ENCODE data around the gene CNP. TPM values are rescaled to one million over a fixed set of nuclear protein-coding genes. Genes with fewer than 3 reads are reported as not detected.
A peak's percentile ranks its signal among the peaks of the same experiment; 100 is the strongest.

The CNP gene
- total RNA-seq, 1 donor from 2014 or later: 72.9 TPM

DNA sequence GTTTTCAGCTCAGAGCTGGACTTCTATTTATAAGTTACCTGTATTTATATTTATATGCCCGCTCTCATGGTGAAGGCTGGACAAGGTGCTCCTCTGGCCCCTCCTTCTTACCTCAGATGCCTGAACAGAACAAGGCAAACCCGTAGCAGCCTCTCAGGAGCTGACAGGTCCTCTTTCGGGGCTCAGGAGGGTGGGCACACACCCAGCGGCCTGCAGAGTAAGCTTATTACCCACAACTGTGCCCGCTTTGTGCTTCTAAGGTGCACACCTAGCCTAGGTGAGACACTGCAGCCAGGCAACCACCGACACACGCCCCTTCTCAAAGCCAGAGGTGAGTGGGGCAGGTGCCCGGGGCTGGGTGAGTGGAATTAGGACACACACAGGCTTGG lies 58.6 kb downstream of the CNP start:
- Histone ChIP-seq H3K4me1 (peaks cover 3 to 17% of the 10 kb centered on the region in 2 donors), H3K9me3 (no peaks in the 10 kb centered on the region), H3K27me3 (no peaks in the 10 kb centered on the region), H3K27ac (peak overlapping the region in 1 of 2 donors; percentile 0), H3K4me3 (no peak overlapping the region), H3K36me3 (peaks cover 24 to 28% of the 10 kb centered on the region in 2 donors)
- intact Hi-C loops (cut with DNase I): loop anchor here (1.0 to 10.0 kb wide), 2 partner anchors 91 to 1880 kb away; partner anchors contain the start of gene CASC3
- DNase-seq (ENCODE audit: low spot score in 2 of 2): no peak
- TF ChIP-seq, protein P1, sequence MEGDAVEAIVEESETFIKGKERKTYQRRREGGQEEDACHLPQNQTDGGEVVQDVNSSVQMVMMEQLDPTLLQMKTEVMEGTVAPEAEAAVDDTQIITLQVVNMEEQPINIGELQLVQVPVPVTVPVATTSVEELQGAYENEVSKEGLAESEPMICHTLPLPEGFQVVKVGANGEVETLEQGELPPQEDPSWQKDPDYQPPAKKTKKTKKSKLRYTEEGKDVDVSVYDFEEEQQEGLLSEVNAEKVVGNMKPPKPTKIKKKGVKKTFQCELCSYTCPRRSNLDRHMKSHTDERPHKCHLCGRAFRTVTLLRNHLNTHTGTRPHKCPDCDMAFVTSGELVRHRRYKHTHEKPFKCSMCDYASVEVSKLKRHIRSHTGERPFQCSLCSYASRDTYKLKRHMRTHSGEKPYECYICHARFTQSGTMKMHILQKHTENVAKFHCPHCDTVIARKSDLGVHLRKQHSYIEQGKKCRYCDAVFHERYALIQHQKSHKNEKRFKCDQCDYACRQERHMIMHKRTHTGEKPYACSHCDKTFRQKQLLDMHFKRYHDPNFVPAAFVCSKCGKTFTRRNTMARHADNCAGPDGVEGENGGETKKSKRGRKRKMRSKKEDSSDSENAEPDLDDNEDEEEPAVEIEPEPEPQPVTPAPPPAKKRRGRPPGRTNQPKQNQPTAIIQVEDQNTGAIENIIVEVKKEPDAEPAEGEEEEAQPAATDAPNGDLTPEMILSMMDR (IDR thresholded peaks at IDR 0.05): no peak

DNA sequence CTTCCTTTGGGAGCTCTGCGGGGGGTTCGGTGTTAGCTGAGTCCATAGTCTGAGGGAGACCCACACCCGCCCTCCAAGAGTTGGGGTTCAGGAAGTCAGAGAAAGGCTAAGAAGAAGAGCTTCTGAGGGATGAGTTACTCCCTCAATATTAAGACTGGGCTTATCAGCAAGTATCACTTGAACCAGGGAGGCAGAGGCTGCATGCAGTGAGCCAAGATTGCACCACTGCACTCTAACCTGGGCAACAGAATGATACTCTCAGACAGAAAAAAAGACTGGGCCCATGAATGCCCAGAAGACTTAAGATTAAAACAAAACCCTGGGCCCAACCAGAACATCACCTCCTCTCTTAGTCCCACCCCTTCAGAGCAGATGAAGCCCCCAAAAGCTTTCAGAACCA lies 59.3 kb downstream of the CNP start:
- no peak overlapping the region for H3K27ac ChIP-seq
- H3K4me3 ChIP-seq: no peak overlapping the region
- DNase-seq (ENCODE audit: low spot score in 2 of 2): no peak
- TF ChIP-seq, protein P1 (IDR thresholded peaks at IDR 0.05): no peak
- H3K4me1 ChIP-seq: peaks cover 0 to 13% of the 10 kb centered on the region in 2 donors
- H3K36me3 ChIP-seq: peaks cover 24 to 28% of the 10 kb centered on the region in 2 donors
- no peaks in the 10 kb centered on the region for H3K9me3 ChIP-seq
- intact Hi-C loops (cut with DNase I): loop anchor here (1.0 to 10.0 kb wide), 2 partner anchors 90 to 1881 kb away; partner anchors contain the start of gene CASC3
- H3K27me3 ChIP-seq: no peaks in the 10 kb centered on the region

DNA sequence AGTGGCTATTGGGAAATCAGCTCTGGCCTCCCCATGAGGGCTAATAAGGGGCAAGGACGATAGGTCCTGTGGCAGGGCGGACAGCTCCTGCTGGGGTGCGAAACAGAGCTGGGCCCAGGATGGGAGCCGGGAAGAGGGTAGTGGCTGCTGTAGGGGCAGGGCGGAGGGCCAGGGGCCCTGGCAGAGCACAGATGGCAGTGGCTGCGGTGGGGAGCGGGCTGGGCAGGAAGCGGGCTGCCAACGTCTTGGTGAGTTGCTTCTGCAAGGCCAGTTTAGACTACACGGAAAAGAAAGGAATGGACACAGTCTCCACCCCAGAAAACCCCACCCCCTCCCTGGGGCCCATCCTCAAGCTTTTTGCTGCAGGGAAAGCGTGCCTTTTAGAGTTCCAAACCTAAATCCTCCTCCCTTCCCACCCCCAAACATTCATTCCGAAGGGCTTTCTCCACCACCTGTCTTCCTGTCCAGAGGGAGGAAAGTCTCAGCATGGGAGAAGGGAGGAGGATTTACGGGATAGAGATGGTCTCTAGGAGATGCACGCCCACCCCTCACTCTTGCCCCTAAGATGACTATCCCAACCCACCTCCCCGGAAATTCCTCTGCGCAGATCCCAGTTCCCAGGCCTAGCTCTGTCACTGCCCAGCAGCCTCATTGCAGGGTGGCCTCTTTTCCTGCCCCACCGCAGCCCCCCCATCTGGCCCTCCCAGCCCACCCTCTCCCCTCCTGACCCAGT lies 60.4 kb downstream of the CNP start:
- no peaks in the 10 kb centered on the region for H3K27me3 ChIP-seq
- peaks cover 0 to 11% of the 10 kb centered on the region in 2 donors for H3K4me1 ChIP-seq
- peaks cover 23% of the 10 kb centered on the region in 2 donors for H3K36me3 ChIP-seq
- H3K27ac ChIP-seq: no peak overlapping the region
- TF ChIP-seq, protein P1 (IDR thresholded peaks at IDR 0.05): no peak
- no peaks in the 10 kb centered on the region for H3K9me3 ChIP-seq
- intact Hi-C loops (cut with DNase I): loop anchor here (10.0 kb wide), 1 partner anchor 1882 kb away; the partner anchor contains the start of gene CASC3
- no peak overlapping the region for H3K4me3 ChIP-seq
- no peak for DNase-seq (ENCODE audit: low spot score in 2 of 2)

Other genes with a start within 250 kb of the CNP start
- not detected for gene HAP1, start 232.2 kb upstream of the CNP start, total RNA-seq
- gene JUP, start 180.1 kb upstream of the CNP start, total RNA-seq: 47.9 TPM
- gene P3H4, start 154.8 kb upstream of the CNP start, total RNA-seq: 61.4 TPM
- gene FKBP10, start 153.8 kb upstream of the CNP start, total RNA-seq: 388 TPM
- 36.7 TPM for gene NT5C3B, start 130.6 kb upstream of the CNP start, total RNA-seq
- gene KLHL10, start 129.0 kb upstream of the CNP start, total RNA-seq: not detected
- 8.9 TPM for gene KLHL11, start 101.4 kb upstream of the CNP start, total RNA-seq
- gene ACLY, start 47.8 kb upstream of the CNP start, total RNA-seq: 64.4 TPM
- gene ODAD4, start 36.2 kb upstream of the CNP start, total RNA-seq: not detected
- gene DNAJC7, start 50.6 kb downstream of the CNP start, total RNA-seq: 79.7 TPM
- gene NKIRAS2, start 53.3 kb downstream of the CNP start, total RNA-seq: 63.6 TPM
- gene C17orf113, start 83.8 kb downstream of the CNP start, total RNA-seq: 0.21 TPM
- not detected for gene ZNF385C, start 131.7 kb downstream of the CNP start, total RNA-seq
- gene DHX58, start 145.9 kb downstream of the CNP start, total RNA-seq: 1.7 TPM
- gene KAT2A, start 154.6 kb downstream of the CNP start, total RNA-seq: 94.3 TPM
- gene HSPB9, start 156.0 kb downstream of the CNP start, total RNA-seq: not detected
- gene RAB5C, start 188.2 kb downstream of the CNP start, total RNA-seq: 137 TPM
- not detected for gene KCNH4, start 214.3 kb downstream of the CNP start, total RNA-seq
- gene HCRT, start 218.7 kb downstream of the CNP start, total RNA-seq: not detected
- gene GHDC, start 227.7 kb downstream of the CNP start, total RNA-seq: 94.3 TPM